GM19193 (cell line): Measurements from ENCODE around the gene BMAL2.

Experiments
- POLR2A ChIP-seq: IDR thresholded peaks from 4 replicates; pipeline ENCODE4 v1.6.1; 2011; ENCODE audit not compliant: insufficient read depth, insufficient read length; ENCODE audit errors: extremely low read depth

Gene BMAL2

GRCh38 chr12:27332714-27333402 is at the start of gene BMAL2:
BMAL2 (plus strand) TSS chr12:27332836; CDS start chr12:27333073, 237 bp downstream.
- peak; percentile 81 for TF ChIP-seq POLR2A

DNA sequence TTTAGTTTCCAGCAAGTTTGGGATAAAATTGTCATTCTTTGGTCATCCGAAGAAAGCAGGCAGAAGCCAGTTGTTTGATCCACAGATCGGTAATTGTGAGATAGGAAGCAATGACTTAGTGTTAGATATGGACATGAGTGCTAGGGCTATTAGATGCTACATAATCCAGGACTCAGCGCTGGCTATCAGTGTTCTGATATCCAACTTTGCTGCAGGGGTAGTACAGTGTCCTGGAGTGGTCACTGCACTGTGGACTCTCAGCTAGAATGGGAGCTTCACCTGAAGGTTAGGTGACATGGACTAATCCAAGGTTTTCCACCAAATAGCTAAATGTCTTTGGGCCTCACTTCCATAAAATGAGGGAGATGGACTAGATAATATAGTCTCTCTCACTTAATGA is 48.6 kb upstream of the BMAL2 start:
- no peak for TF ChIP-seq POLR2A

DNA sequence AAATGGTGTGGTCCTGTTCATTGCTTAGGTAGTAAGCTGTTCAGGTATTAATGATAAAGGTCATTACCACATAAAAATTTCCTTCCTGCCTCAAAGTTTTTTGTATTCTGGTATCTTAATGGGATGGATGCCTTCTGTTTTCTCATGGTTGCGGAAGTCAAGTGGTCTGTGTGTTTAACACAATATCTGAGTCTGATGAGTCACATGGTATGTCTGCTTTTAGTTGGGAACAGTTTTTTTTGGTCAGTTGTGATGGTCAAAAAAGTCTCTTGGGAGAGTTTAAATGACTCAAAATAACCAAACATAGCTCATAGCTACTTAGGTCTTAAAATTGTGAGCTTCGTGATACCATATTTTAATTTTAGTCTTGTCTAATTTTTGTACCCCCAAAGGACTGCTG is 47.9 kb upstream of the BMAL2 start:
- no peak for TF ChIP-seq POLR2A

- no peak for TF ChIP-seq POLR2A
Observed at GRCh38 chr12:27285403-27285802, 47.2 kb upstream of the BMAL2 start.

- TF ChIP-seq POLR2A = no peak
Observed at GRCh38 chr12:27289414-27289813, 43.2 kb upstream of the BMAL2 start.

- no peak for TF ChIP-seq POLR2A
Observed at GRCh38 chr12:27290501-27291168, 42.0 kb upstream of the BMAL2 start.

GRCh38 chr12:27291862-27292261 is 40.8 kb upstream of the BMAL2 start:
- TF ChIP-seq POLR2A = no peak

GRCh38 chr12:27292718-27293117 is 39.9 kb upstream of the BMAL2 start:
- TF ChIP-seq POLR2A = no peak

DNA sequence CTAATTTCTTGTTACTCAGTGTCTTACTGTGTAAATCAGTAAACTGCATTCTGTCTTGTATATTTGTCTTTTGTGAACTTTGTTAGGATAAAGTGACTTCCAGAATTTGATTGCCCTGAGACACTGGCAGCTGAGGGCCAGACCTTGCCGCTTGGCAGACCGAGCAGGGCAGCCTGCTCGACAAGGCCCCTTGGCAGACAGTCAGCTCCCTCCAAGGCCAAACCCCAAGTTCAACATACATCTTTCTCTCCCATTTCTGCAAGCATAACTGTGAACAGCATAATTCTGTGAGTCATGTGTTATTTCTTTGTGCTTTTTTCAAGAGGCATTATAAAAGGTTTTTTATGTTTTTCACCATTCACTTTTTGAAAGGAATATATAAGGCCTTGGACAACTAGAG is 39.2 kb upstream of the BMAL2 start:
- TF ChIP-seq POLR2A = no peak

GRCh38 chr12:27296674-27297073 is 36.0 kb upstream of the BMAL2 start:
- TF ChIP-seq POLR2A = no peak

- no peak for TF ChIP-seq POLR2A
Observed at GRCh38 chr12:27297566-27297965, 35.1 kb upstream of the BMAL2 start.

DNA sequence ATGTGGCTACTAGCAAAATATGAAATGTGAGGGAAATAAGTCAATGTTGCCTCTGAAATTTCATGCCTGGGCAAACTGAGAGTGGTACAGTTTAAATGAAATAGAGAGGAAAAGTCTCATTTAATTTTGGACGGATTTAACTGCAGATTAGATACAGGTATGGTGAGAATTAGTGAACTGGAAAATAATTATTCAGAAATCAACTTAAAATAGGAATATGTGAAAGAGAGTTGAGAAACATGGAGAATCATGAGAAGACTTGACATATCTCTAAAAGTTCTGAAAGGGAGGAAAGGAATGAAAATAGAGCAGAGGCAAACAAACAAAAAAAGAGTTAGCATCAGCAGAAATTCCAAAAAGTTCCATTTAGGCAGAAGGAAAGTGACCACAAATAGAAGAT is 33.5 kb upstream of the BMAL2 start:
- TF ChIP-seq POLR2A = no peak

- TF ChIP-seq POLR2A = no peak
Observed at GRCh38 chr12:27300226-27300625, 32.4 kb upstream of the BMAL2 start.

DNA sequence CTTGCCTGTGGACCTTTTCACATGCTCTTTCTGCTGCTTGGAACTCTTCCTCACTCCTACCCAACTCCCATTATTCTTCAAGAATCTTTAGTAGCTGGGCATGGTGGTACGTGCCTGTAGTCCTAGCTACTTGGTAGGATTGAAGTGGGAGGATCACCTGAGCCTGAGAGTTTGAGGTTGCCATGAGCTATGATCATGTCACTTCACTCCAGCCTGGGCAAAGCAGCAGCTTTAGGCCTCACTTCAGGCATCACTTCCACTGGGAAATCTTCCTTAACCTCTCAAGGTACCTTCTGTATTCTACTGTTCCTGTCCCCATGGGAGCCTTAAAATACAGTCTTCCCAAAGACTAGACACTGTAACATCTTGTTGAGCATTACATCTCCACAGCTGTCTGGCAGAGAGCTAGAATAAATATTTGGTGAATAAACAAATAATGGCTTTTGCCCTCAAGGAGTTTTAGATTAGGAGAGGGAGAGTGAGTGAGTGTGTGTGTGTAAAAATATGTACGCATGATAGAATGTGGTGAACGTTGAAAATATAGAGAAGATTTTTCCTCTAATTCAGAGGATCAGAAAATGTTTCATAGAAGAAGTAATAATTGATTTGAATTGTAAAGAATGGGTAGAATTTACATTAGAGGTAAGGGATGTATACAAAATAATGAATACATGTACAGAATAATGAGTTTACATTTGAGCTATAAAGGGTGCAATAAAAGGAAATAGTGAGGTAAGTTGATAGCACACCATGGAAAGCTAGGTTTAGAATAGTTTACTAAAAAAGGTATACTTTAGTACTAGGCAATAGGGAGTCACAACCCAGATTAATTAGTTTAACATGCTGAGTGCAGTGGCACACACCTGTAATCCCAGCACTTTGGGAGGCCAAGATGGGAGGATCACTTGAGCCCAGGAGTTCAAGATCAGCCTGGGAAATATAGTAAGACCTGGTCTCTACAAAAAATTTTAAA is 29.2 kb upstream of the BMAL2 start:
- TF ChIP-seq POLR2A = no peak

DNA sequence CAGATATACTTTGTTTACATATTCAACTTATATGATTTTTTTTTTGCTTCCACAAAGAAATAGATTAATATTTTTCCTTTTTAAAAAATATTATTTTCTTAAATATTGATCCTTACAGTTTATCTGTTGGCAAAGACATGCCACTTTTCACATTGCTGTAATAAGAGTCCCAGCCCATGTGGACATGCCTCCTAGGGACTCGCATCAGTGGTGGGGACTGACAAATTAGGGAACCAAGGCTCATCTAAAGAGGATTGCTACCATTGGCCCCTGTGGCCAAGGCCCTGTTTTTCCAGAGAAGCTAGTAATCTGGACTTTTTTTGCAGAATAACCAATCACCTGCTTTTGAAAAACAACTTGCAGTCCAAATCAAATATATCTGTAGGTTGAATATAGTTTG is 27.8 kb upstream of the BMAL2 start:
- no peak for TF ChIP-seq POLR2A
